Lower leg skin (tissue), 4 donors: ENCODE measurements around the gene SHC3. TPM values are rescaled to one million over a fixed set of nuclear protein-coding genes. Genes with fewer than 3 reads are reported as not detected.

Experiments
- DNase-seq, 2 donors: peaks; one replicate each; pipeline ENCODE4 v3.0.0-alpha.2; 2019; ENCODE audit warnings: low spot score in 2 of 2
- H3K4me3 ChIP-seq: fragments of 200-600 bp; sonication (generic); 2 replicates; pipeline ENCODE4 v1.5.1; 2017; ENCODE audit warnings: mild to moderate bottlenecking, low read depth; ENCODE audit not compliant: poor library complexity, severe bottlenecking
- CTCF ChIP-seq, 3 donors: fragments of 450-650 bp; IDR thresholded peaks; one replicate each; pipeline ENCODE4 v1.5.1; 2016; ENCODE audit warnings: antibody characterized with exemption in 3 of 3, mild to moderate bottlenecking in 3 of 3, moderate library complexity in 2 of 3
- POLR2A ChIP-seq, 2 donors: fragments of 450-650 bp; IDR thresholded peaks; one replicate each; pipeline ENCODE4 v1.6.1; 2016 to 2017; ENCODE audit warnings: antibody characterized with exemption in 2 of 2, mild to moderate bottlenecking in 1 of 2, moderate library complexity in 1 of 2
- WGBS, 2 donors: methylation state at CpG; one replicate each; pipeline ENCODE4 v1.1.5; 2018; 5-methylcytosine and 5-hydroxymethylcytosine counted together
- intact Hi-C: fragments of 100-400 bp; cut with DNase I; formaldehyde crosslinking; loops from one replicate; pipeline ENCODE4 v1.15.0; 2023; ENCODE audit warnings: low total_unique reads
- total RNA-seq, 4 donors: library from RNA; depleted of rRNA; stranded (reverse); fragments of >200 nt; gene quantifications; one replicate each; pipeline ENCODE4 v1.1.0, GENCODE V29; 2016

The SHC3 gene
- total RNA-seq, 4 donors from 2014 or later = 0.49 to 3.7 (median 1.7) TPM

- no peak overlapping the region for H3K4me3 ChIP-seq
- peak in 1 of 2 donors; percentile 29 for DNase-seq
- intact Hi-C loops = no loop called here
- WGBS, 2 donors = 89% methylated on average over 8 of the region's 8 CpGs
- TF ChIP-seq CTCF (IDR thresholded peaks at IDR 0.05) = no peak
- TF ChIP-seq POLR2A (IDR thresholded peaks at IDR 0.05) = no peak
Measured at GRCh38 chr9:89161221-89161620, 17.4 kb downstream of the SHC3 start.

GRCh38 chr9:89160806-89161205 lies 17.8 kb downstream of the SHC3 start:
- intact Hi-C loops = no loop called here
- 75 to 80% methylated on average over 5 of the region's 5 CpGs for WGBS, 2 donors
- no peak for DNase-seq
- TF ChIP-seq CTCF (IDR thresholded peaks at IDR 0.05) (no peak), POLR2A (IDR thresholded peaks at IDR 0.05) (no peak)
- no peak overlapping the region for H3K4me3 ChIP-seq

GRCh38 chr9:89154651-89155336 lies 23.8 kb downstream of the SHC3 start:
- intact Hi-C loops = no loop called here
- TF ChIP-seq CTCF (IDR thresholded peaks at IDR 0.05) (no peak), POLR2A (IDR thresholded peaks at IDR 0.05) (no peak)
- no peak overlapping the region for H3K4me3 ChIP-seq
- no peak for DNase-seq
- WGBS, 2 donors = 74 to 76% methylated on average over 14 of the region's 14 CpGs

GRCh38 chr9:89154218-89154617 lies 24.4 kb downstream of the SHC3 start:
- 68 to 74% methylated on average over 4 of the region's 4 CpGs for WGBS, 2 donors
- intact Hi-C loops = no loop called here

GRCh38 chr9:89153232-89154017 lies 25.2 kb downstream of the SHC3 start:
- intact Hi-C loops = no loop called here
- TF ChIP-seq CTCF (IDR thresholded peaks at IDR 0.05) = no peak
- no peak for TF ChIP-seq POLR2A (IDR thresholded peaks at IDR 0.05)
- DNase-seq = peak; percentile 57 to 88
- 62 to 76% methylated on average over 14 of the region's 14 CpGs for WGBS, 2 donors
- no peak overlapping the region for H3K4me3 ChIP-seq

More at GRCh38 chr9:89154218-89154617, 24.4 kb downstream of the SHC3 start:
- H3K4me3 ChIP-seq = no peak overlapping the region
- TF ChIP-seq CTCF (IDR thresholded peaks at IDR 0.05) = no peak
- TF ChIP-seq POLR2A (IDR thresholded peaks at IDR 0.05) = no peak
- no peak for DNase-seq
